Measurements from ENCODE around the gene MPP3. TPM values are rescaled to one million over a fixed set of nuclear protein-coding genes. Genes with fewer than 3 reads are reported as not detected.
A peak's percentile ranks its signal among the peaks of the same experiment; 100 is the strongest.

Gene MPP3
- total RNA-seq, 1 experiment from 2014 or later = 34.3 TPM

- Histone ChIP-seq H3K9me2 (replicated peaks; ENCODE audit: low read length) (no peaks in the 10 kb centered on the region), H3K36me3 (ENCODE audit: low read depth, low read length) (peaks cover 21% of the 10 kb centered on the region; the same call in 1 of the 2 replicates), H3K9ac (ENCODE audit: low read length) (no peak overlapping the region), H2AFZ (ENCODE audit: low read length) (no peak overlapping the region), H3K4me1 (ENCODE audit: insufficient read depth, low read length) (no peaks in the 10 kb centered on the region), H3F3A (ENCODE audit: low read length, unreplicated experiment) (no peaks in the 10 kb centered on the region), H3K4me2 (ENCODE audit: low read length) (no peak overlapping the region), H3K9me3 (ENCODE audit: low read length) (no peaks in the 10 kb centered on the region), H4K20me1 (ENCODE audit: low read length) (no peaks in the 10 kb centered on the region), H3K79me2 (ENCODE audit: low read length) (no peaks in the 10 kb centered on the region), H3K27ac (ENCODE audit: low read length) (no peak overlapping the region), H3K27me3 (ENCODE audit: low read length) (no peaks in the 10 kb centered on the region), H3K4me3 (ENCODE audit: low read length) (no peak overlapping the region)
- DNase-seq = no peak
- POLR2A ChIA-PET (ENCODE audit: unreplicated experiment) = no interaction called here
- BruUV-seq (replicated peaks) = TSS peak; percentile 9
- intact Hi-C loops (cut with micrococcal nuclease) = loop anchor here (1.0 kb wide), 1 partner anchor 79 kb away; no protein-coding TSS in a partner anchor
- CTCF ChIA-PET = interaction anchor here (1.2 to 1.3 kb wide), 2 partner anchors 74 to 78 kb away, joined by 5 read pairs; no protein-coding TSS in a partner anchor
- TF ChIP-seq CTCF (conservative IDR thresholded peaks at IDR 0.05; ENCODE audit: low read depth, low read length) = no peak
- TF ChIP-seq EZH2 (IDR thresholded peaks at IDR 0.05; ENCODE audit: low read length, unreplicated experiment) = no peak
- TF ChIP-seq EZH2phosphoT487 (IDR thresholded peaks at IDR 0.05; ENCODE audit: borderline replicate concordance, low read length) = no peak
- no peak for ATAC-seq
Observed at GRCh38 chr17:43767713-43768059, 65.3 kb downstream of the MPP3 start.

- no peak overlapping the region for H3K9ac ChIP-seq (ENCODE audit: low read length)
- H3K27ac ChIP-seq (ENCODE audit: low read length) = no peak overlapping the region
- no peaks in the 10 kb centered on the region for H3K27me3 ChIP-seq (ENCODE audit: low read length)
- TF ChIP-seq EZH2phosphoT487 (IDR thresholded peaks at IDR 0.05; ENCODE audit: borderline replicate concordance, low read length) = no peak
- no peak for TF ChIP-seq EZH2 (IDR thresholded peaks at IDR 0.05; ENCODE audit: low read length, unreplicated experiment)
- no peak for TF ChIP-seq CTCF (conservative IDR thresholded peaks at IDR 0.05; ENCODE audit: low read depth, low read length)
- ATAC-seq = no peak
- intact Hi-C loops (cut with micrococcal nuclease) = loop anchor here (1.0 kb wide), 1 partner anchor 79 kb away; no protein-coding TSS in a partner anchor
- CTCF ChIA-PET = interaction anchor here (1.2 to 1.3 kb wide), 2 partner anchors 73 to 79 kb away, joined by 5 read pairs; no protein-coding TSS in a partner anchor
- no peaks in the 10 kb centered on the region for H3K9me2 ChIP-seq (replicated peaks; ENCODE audit: low read length)
- H3K36me3 ChIP-seq (ENCODE audit: low read depth, low read length) = peaks cover 16% of the 10 kb centered on the region; the same call in 1 of the 2 replicates
- no peaks in the 10 kb centered on the region for H3K79me2 ChIP-seq (ENCODE audit: low read length)
- H3K9me3 ChIP-seq (ENCODE audit: low read length) = no peaks in the 10 kb centered on the region
- no peak overlapping the region for H3K4me3 ChIP-seq (ENCODE audit: low read length)
- no peaks in the 10 kb centered on the region for H3K4me1 ChIP-seq (ENCODE audit: insufficient read depth, low read length)
- H3F3A ChIP-seq (ENCODE audit: low read length, unreplicated experiment) = no peaks in the 10 kb centered on the region
- BruUV-seq (replicated peaks) = no TSS peak
- H2AFZ ChIP-seq (ENCODE audit: low read length) = no peak overlapping the region
- H3K4me2 ChIP-seq (ENCODE audit: low read length) = no peak overlapping the region
- DNase-seq = no peak
- POLR2A ChIA-PET (ENCODE audit: unreplicated experiment) = interaction anchor here (0.5 kb wide), 1 partner anchor 13 kb away, joined by 17 read pairs; the partner anchor contains the start of gene CFAP97D1
- no peaks in the 10 kb centered on the region for H4K20me1 ChIP-seq (ENCODE audit: low read length)
Observed at GRCh38 chr17:43767053-43767712, 65.8 kb downstream of the MPP3 start.
